ENCODE measurements around the gene TMEM17. TPM values are rescaled to one million over a fixed set of nuclear protein-coding genes. Genes with fewer than 3 reads are reported as not detected.

The TMEM17 gene
- total and polyA plus RNA-seq, 2 of the 13 experiments (the other 11 are each of a cell fraction or from before 2014, with no cell fraction given): 0.22 to 0.50 TPM

DNA sequence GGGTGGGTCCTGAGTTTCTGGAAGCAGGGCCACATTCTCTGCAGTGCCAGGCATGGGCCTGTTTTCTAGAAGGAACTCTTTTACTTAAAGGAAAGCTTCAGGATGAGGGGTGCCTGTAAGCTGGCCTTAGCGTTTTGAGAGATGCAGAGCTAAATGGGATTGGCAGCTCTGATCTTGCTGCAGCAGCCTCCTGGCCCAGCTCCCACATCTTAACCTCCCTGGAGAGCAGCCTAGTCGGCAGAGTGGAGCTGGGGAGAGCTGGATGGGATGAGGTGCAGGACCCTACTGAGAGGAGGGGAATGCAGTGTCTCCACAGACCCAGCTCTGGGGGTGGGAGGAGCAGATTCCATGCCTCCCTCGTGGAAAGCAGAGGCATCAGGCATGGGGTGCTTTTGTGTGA, 52.0 kb downstream of the TMEM17 start:
- Histone ChIP-seq H3K27ac (ENCODE audit: extremely low read length, insufficient read depth, low read length) (no peak overlapping the region), H2AFZ (ENCODE audit: low read length) (no peak overlapping the region), H3K36me3 (replicated peaks in 1 of 2; ENCODE audit: control insufficient read depth in 1 of 2, insufficient read depth in 2 of 2, low read length in 2 of 2) (no peaks in the 10 kb centered on the region), H3K9me3 (ENCODE audit: low read length) (no peaks in the 10 kb centered on the region), H3K79me2 (ENCODE audit: insufficient read depth, low read length) (no peaks in the 10 kb centered on the region), H4K20me1 (ENCODE audit: insufficient read depth, low read length) (no peaks in the 10 kb centered on the region), H3K9ac (ENCODE audit: insufficient read depth, low read depth, low read length) (no peak overlapping the region), H3K4me3 (replicated peaks in 1 of 3; ENCODE audit: insufficient read depth in 1 of 3, low read depth in 2 of 3, low read length in 3 of 3) (no peak overlapping the region), H3K27me3 (ENCODE audit: control insufficient read depth in 1 of 2, insufficient read depth in 2 of 2, low read length in 2 of 2) (no peaks in the 10 kb centered on the region), H3K4me2 (ENCODE audit: low read depth, low read length) (no peak overlapping the region), H3K4me1 (ENCODE audit: insufficient read depth, low read length) (peaks cover 70% of the 10 kb centered on the region)
- in situ Hi-C loops (cut with HindIII; ENCODE audit: extremely low pct_ligation_motif_present, low pct_unique_long_range_greater_than_20kb): no loop called here
- DNase-seq (ENCODE audit: low spot score) (no peak), ATAC-seq (no peak), FAIRE-seq (no peak)
- POLR2A ChIA-PET: no interaction called here
- TF ChIP-seq ZNF33A (CRISPR knock-in tag; IDR thresholded peaks at IDR 0.05; ENCODE audit: borderline replicate concordance): no peak
- TF ChIP-seq NR2F1 (CRISPR knock-in tag; IDR thresholded peaks at IDR 0.05): no peak
- TF ChIP-seq ONECUT2 (CRISPR knock-in tag; IDR thresholded peaks at IDR 0.05): no peak
- TF ChIP-seq CBFB (CRISPR knock-in tag; IDR thresholded peaks at IDR 0.05): no peak
- TF ChIP-seq CREM (IDR thresholded peaks at IDR 0.05): no peak
- TF ChIP-seq CREM (CRISPR knock-in tag; IDR thresholded peaks at IDR 0.05): no peak
- no peak for TF ChIP-seq E2F5 (CRISPR knock-in tag; conservative IDR thresholded peaks at IDR 0.05)
- TF ChIP-seq HMG20B (CRISPR knock-in tag; conservative IDR thresholded peaks at IDR 0.05): no peak
- TF ChIP-seq HMG20A (CRISPR knock-in tag; IDR thresholded peaks at IDR 0.05; ENCODE audit: borderline replicate concordance): no peak
- TF ChIP-seq SP4 (CRISPR knock-in tag; IDR thresholded peaks at IDR 0.05): no peak
- TF ChIP-seq ZBTB37 (CRISPR knock-in tag; IDR thresholded peaks at IDR 0.05): no peak
- no peak for TF ChIP-seq ETV5 (CRISPR knock-in tag; IDR thresholded peaks at IDR 0.05; ENCODE audit: borderline replicate concordance)
- TF ChIP-seq ZNF235 (CRISPR knock-in tag; IDR thresholded peaks at IDR 0.05; ENCODE audit: borderline replicate concordance): no peak
- TF ChIP-seq, protein P1, sequence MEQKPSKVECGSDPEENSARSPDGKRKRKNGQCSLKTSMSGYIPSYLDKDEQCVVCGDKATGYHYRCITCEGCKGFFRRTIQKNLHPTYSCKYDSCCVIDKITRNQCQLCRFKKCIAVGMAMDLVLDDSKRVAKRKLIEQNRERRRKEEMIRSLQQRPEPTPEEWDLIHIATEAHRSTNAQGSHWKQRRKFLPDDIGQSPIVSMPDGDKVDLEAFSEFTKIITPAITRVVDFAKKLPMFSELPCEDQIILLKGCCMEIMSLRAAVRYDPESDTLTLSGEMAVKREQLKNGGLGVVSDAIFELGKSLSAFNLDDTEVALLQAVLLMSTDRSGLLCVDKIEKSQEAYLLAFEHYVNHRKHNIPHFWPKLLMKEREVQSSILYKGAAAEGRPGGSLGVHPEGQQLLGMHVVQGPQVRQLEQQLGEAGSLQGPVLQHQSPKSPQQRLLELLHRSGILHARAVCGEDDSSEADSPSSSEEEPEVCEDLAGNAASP (CRISPR knock-in tag; IDR thresholded peaks at IDR 0.05; ENCODE audit: borderline replicate concordance): no peak
- no peak for TF ChIP-seq WIZ (CRISPR knock-in tag; IDR thresholded peaks at IDR 0.05)
- TF ChIP-seq MAFK (conservative IDR thresholded peaks at IDR 0.05 in 1 of 2, IDR thresholded peaks at IDR 0.05 in 1 of 2; ENCODE audit: low read length in 2 of 2): no peak
- TF ChIP-seq HNRNPK (IDR thresholded peaks at IDR 0.05; ENCODE audit: low read depth, low read length, poor library complexity, severe bottlenecking): no peak
- no peak for TF ChIP-seq USF2 (IDR thresholded peaks at IDR 0.05; ENCODE audit: low read depth, low read length)
- TF ChIP-seq USF2 (CRISPR knock-in tag; IDR thresholded peaks at IDR 0.05; ENCODE audit: borderline replicate concordance): no peak
- intact Hi-C loops (cut with micrococcal nuclease; ENCODE audit: unreplicated experiment): no loop called here
- no TSS peak for BruUV-seq (replicated peaks)
- CTCF ChIA-PET (ENCODE audit: low intra/inter-chr PET ratio, low total read pairs): no interaction called here
- 84% methylated on average over 2 of the region's 3 CpGs for WGBS (ENCODE audit: low lambda C conversion rate)
